ENCODE data around the gene ARHGDIB.

The ARHGDIB gene

DNA sequence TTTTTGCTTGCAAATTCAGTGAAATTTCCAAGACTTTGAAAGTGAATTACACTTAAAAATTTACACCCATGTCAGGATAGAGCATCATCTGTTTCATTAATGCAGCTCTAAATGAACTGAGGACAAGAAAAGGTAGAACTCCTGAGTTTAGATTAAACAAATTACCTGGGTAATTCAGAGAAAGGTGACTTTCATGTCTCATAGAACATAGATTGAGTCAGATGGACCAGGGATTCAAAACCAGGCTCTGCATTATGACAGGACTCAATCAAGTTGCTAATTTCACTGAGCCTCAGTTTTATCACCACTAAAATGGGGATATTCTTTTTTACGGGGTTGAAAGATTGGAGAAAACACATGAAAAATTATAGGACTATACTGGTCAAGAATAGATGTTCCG is 4.5 kb downstream of the ARHGDIB start:
- H3K9ac ChIP-seq (ENCODE audit: low read length in 2 of 2) = no peak overlapping the region
- no peak overlapping the region for H3K27ac ChIP-seq (ENCODE audit: low read length)
- H3K36me3 ChIP-seq (ENCODE audit: control insufficient read depth in 2 of 2, insufficient read depth in 2 of 2, low read length in 2 of 2) = no peaks in the 10 kb centered on the region
- H3K4me1 ChIP-seq (ENCODE audit: control insufficient read depth, insufficient read depth, low read length) = peaks cover 12% of the 10 kb centered on the region
- no peaks in the 10 kb centered on the region for H3K27me3 ChIP-seq (ENCODE audit: control insufficient read depth in 1 of 2, insufficient read depth in 2 of 2, low read length in 2 of 2)
- H3K4me3 ChIP-seq (ENCODE audit: low read length in 2 of 2) = no peak overlapping the region
- no peaks in the 10 kb centered on the region for H3K9me3 ChIP-seq (ENCODE audit: control insufficient read depth in 2 of 2, low read length in 2 of 2)

DNA sequence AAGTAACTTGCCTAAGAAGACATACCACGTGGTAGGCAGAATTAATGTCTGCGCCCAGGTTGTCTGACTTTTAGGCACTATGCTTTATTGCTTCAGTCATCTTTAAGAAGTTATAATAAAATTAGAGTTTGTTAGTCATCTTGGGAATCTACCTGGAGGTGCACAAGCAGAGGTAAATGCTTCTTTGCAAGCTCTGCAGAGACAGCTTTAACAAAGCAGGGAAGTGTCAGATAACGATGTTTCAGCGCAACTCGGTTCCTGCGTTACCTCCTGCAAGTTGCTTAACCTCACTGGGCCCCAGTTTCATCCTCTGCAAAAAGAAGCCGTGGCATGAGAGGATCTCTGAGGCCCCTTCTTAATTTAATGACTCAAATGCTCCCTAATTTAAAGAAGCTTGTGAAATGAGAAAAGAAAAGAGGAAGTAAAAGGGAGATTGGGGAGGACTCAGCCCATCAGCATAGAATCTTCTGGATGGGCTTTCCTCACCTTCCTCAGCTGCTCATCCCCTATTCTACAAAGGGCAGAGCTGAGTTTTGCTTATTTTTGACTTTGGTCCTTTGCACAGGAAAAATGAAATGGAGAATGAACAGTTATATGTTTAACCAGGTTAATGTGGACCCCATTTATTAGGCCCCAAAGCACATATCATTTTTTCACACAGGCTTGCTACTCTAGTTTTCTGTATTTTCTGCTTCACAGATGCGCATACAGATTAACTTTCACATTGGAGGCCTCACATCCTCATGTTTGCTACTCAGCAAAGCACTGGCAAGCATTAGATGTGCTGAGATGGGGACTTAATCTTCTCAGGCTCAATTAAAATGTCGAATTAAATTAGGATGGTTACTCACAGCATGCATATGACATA is 5.1 kb downstream of the ARHGDIB start:
- Histone ChIP-seq H3K4me3 (ENCODE audit: low read length in 2 of 2) (no peak overlapping the region), H3K27me3 (ENCODE audit: control insufficient read depth in 1 of 2, insufficient read depth in 2 of 2, low read length in 2 of 2) (no peaks in the 10 kb centered on the region), H3K4me1 (ENCODE audit: control insufficient read depth, insufficient read depth, low read length) (peaks cover 12% of the 10 kb centered on the region), H3K9ac (ENCODE audit: low read length in 2 of 2) (no peak overlapping the region), H3K9me3 (ENCODE audit: control insufficient read depth in 2 of 2, low read length in 2 of 2) (no peaks in the 10 kb centered on the region), H3K27ac (ENCODE audit: low read length) (no peak overlapping the region), H3K36me3 (ENCODE audit: control insufficient read depth in 2 of 2, insufficient read depth in 2 of 2, low read length in 2 of 2) (no peaks in the 10 kb centered on the region)

DNA sequence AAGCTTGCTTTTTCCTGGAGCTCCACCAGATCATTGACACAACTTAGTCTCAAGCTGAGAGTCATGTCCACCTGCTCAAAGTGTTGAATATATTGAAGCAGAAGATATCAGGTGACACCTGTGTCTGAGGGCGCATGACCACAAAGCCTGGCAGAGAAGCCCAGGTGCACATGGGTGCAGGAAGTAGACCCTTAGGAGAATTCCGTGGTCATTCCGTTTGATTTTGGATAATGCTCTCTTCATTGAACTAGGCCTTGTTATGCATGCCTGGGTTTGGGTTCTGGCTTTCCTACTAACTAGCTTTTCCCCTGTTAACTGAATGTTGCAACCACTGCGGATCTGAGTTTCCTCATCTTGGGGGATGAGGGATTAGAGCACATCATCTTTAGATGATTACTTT is 7.1 kb downstream of the ARHGDIB start:
- H3K27ac ChIP-seq (ENCODE audit: low read length) = no peak overlapping the region
- peaks cover 12% of the 10 kb centered on the region for H3K4me1 ChIP-seq (ENCODE audit: control insufficient read depth, insufficient read depth, low read length)
- H3K27me3 ChIP-seq (ENCODE audit: control insufficient read depth in 1 of 2, insufficient read depth in 2 of 2, low read length in 2 of 2) = no peaks in the 10 kb centered on the region
- H3K9me3 ChIP-seq (ENCODE audit: control insufficient read depth in 2 of 2, low read length in 2 of 2) = no peaks in the 10 kb centered on the region
- H3K9ac ChIP-seq (ENCODE audit: low read length in 2 of 2) = no peak overlapping the region
- no peak overlapping the region for H3K4me3 ChIP-seq (ENCODE audit: low read length in 2 of 2)
- H3K36me3 ChIP-seq (ENCODE audit: control insufficient read depth in 2 of 2, insufficient read depth in 2 of 2, low read length in 2 of 2) = no peaks in the 10 kb centered on the region

- no peak overlapping the region for H3K27ac ChIP-seq (ENCODE audit: low read length)
- peaks cover 16% of the 10 kb centered on the region for H3K4me1 ChIP-seq (ENCODE audit: control insufficient read depth, insufficient read depth, low read length)
- no peak overlapping the region for H3K4me3 ChIP-seq (ENCODE audit: low read length in 2 of 2)
- H3K27me3 ChIP-seq (ENCODE audit: control insufficient read depth in 1 of 2, insufficient read depth in 2 of 2, low read length in 2 of 2) = no peaks in the 10 kb centered on the region
- H3K36me3 ChIP-seq (ENCODE audit: control insufficient read depth in 2 of 2, insufficient read depth in 2 of 2, low read length in 2 of 2) = no peaks in the 10 kb centered on the region
- no peaks in the 10 kb centered on the region for H3K9me3 ChIP-seq (ENCODE audit: control insufficient read depth in 2 of 2, low read length in 2 of 2)
- no peak overlapping the region for H3K9ac ChIP-seq (ENCODE audit: low read length in 2 of 2)
Observed at GRCh38 chr12:14953752-14954151, 7.6 kb downstream of the ARHGDIB start.

GRCh38 chr12:14952299-14952921 is 9.0 kb downstream of the ARHGDIB start:
- no peaks in the 10 kb centered on the region for H3K36me3 ChIP-seq (ENCODE audit: control insufficient read depth in 2 of 2, insufficient read depth in 2 of 2, low read length in 2 of 2)
- H3K9ac ChIP-seq (ENCODE audit: low read length in 2 of 2) = no peak overlapping the region
- H3K4me1 ChIP-seq (ENCODE audit: control insufficient read depth, insufficient read depth, low read length) = peaks cover 13% of the 10 kb centered on the region
- H3K27ac ChIP-seq (ENCODE audit: low read length) = no peak overlapping the region
- no peak overlapping the region for H3K4me3 ChIP-seq (ENCODE audit: low read length in 2 of 2)
- H3K27me3 ChIP-seq (ENCODE audit: control insufficient read depth in 1 of 2, insufficient read depth in 2 of 2, low read length in 2 of 2) = no peaks in the 10 kb centered on the region
- H3K9me3 ChIP-seq (ENCODE audit: control insufficient read depth in 2 of 2, low read length in 2 of 2) = no peaks in the 10 kb centered on the region

- Histone ChIP-seq H3K27me3 (ENCODE audit: control insufficient read depth in 1 of 2, insufficient read depth in 2 of 2, low read length in 2 of 2) (no peaks in the 10 kb centered on the region), H3K36me3 (ENCODE audit: control insufficient read depth in 2 of 2, insufficient read depth in 2 of 2, low read length in 2 of 2) (no peaks in the 10 kb centered on the region), H3K9me3 (ENCODE audit: control insufficient read depth in 2 of 2, low read length in 2 of 2) (no peaks in the 10 kb centered on the region), H3K9ac (ENCODE audit: low read length in 2 of 2) (no peak overlapping the region), H3K4me1 (ENCODE audit: control insufficient read depth, insufficient read depth, low read length) (peaks cover 9% of the 10 kb centered on the region), H3K27ac (ENCODE audit: low read length) (peak overlapping the region; percentile 38), H3K4me3 (ENCODE audit: low read length in 2 of 2) (no peak overlapping the region)
Observed at GRCh38 chr12:14951851-14952250, 9.6 kb downstream of the ARHGDIB start.

DNA sequence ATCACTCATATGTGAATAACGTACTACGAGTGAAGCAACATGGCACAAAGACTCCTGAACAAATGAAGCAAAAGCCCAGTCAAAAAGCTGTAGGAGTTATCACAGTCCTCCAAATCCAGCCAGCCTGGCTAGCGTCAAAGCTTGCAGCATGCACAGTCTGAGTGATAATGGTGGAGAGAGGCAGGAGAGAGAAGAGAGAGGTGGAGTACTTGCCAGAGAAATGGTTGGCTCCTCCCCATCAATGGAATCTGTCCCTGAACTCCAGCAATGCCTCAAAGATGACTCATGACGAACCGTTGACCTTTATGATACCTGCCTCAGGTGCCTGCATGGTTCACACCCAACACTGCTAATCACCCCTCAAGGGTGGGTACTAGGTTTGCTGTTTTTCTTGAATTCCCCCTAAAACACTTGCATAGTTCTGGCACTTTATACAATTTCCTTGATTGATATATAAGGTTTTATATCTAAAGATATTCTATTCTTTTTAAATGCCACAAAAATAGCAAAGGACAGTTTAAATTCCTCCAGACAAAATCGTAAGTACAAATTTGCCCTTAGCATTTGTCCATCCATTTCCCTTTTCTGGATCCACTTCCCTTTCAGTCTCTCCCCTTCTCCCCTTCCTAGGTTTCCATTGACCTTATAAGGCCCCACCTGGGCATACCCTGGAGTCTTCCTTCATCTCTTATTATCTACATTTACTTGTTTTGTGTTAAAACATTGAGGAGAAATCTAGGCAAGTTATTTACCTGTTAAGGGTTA is 10.2 kb downstream of the ARHGDIB start:
- Histone ChIP-seq H3K27me3 (ENCODE audit: control insufficient read depth in 1 of 2, insufficient read depth in 2 of 2, low read length in 2 of 2) (no peaks in the 10 kb centered on the region), H3K36me3 (ENCODE audit: control insufficient read depth in 2 of 2, insufficient read depth in 2 of 2, low read length in 2 of 2) (no peaks in the 10 kb centered on the region), H3K4me1 (ENCODE audit: control insufficient read depth, insufficient read depth, low read length) (peaks cover 6% of the 10 kb centered on the region), H3K4me3 (ENCODE audit: low read length in 2 of 2) (no peak overlapping the region), H3K9ac (ENCODE audit: low read length in 2 of 2) (no peak overlapping the region), H3K27ac (ENCODE audit: low read length) (peak overlapping the region; percentile 38), H3K9me3 (ENCODE audit: control insufficient read depth in 2 of 2, low read length in 2 of 2) (no peaks in the 10 kb centered on the region)

- Histone ChIP-seq H3K27me3 (ENCODE audit: control insufficient read depth in 1 of 2, insufficient read depth in 2 of 2, low read length in 2 of 2) (no peaks in the 10 kb centered on the region), H3K27ac (ENCODE audit: low read length) (no peak overlapping the region), H3K4me1 (ENCODE audit: control insufficient read depth, insufficient read depth, low read length) (peaks cover 6% of the 10 kb centered on the region), H3K4me3 (ENCODE audit: low read length in 2 of 2) (no peak overlapping the region), H3K9ac (ENCODE audit: low read length in 2 of 2) (no peak overlapping the region), H3K36me3 (ENCODE audit: control insufficient read depth in 2 of 2, insufficient read depth in 2 of 2, low read length in 2 of 2) (no peaks in the 10 kb centered on the region), H3K9me3 (ENCODE audit: control insufficient read depth in 2 of 2, low read length in 2 of 2) (no peaks in the 10 kb centered on the region)
Observed at GRCh38 chr12:14950421-14950820, 11.0 kb downstream of the ARHGDIB start.

DNA sequence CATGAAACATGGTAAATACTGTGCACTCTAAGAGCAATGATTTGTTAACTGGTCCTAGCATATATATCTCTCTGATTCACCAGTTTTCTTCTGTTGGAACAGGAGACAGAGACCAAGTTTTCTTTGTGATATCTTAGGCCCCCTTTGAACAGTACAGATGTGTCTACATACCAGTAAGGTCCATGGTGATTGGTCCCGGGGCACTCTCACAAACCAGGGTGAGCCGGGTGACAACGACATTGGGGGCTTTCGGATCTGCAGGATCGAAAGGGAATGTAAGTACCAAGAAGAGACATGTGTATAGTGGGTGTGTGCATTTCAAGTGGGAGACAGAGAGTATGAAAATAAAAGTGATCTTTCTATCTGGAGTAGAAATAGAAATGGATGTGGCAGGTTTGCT is 11.8 kb downstream of the ARHGDIB start:
- Histone ChIP-seq H3K27ac (ENCODE audit: low read length) (no peak overlapping the region), H3K9ac (ENCODE audit: low read length in 2 of 2) (no peak overlapping the region), H3K9me3 (ENCODE audit: control insufficient read depth in 2 of 2, low read length in 2 of 2) (no peaks in the 10 kb centered on the region), H3K36me3 (ENCODE audit: control insufficient read depth in 2 of 2, insufficient read depth in 2 of 2, low read length in 2 of 2) (no peaks in the 10 kb centered on the region), H3K4me1 (ENCODE audit: control insufficient read depth, insufficient read depth, low read length) (peaks cover 6% of the 10 kb centered on the region), H3K27me3 (ENCODE audit: control insufficient read depth in 1 of 2, insufficient read depth in 2 of 2, low read length in 2 of 2) (no peaks in the 10 kb centered on the region), H3K4me3 (ENCODE audit: low read length in 2 of 2) (no peak overlapping the region)

DNA sequence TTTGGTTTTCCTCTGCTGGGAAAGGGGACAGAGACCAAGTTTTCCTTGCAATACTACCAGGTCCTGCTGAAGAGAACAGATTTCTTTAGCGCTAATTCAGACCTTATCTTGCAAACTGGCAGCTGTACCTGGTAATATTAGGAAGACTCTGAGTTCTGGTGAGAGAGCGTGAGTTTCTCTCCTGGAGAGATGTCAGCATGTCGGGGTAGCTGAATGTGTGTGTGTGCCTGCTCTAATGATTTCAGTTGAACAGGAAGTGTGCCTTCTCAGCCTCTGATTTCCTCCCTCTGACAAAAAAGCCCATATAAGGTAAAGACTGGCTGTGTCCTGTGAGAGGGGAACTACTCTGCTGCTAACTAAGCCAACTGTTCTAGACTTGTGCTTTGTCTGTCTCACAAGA is 12.7 kb downstream of the ARHGDIB start:
- H3K27me3 ChIP-seq (ENCODE audit: control insufficient read depth in 1 of 2, insufficient read depth in 2 of 2, low read length in 2 of 2) = no peaks in the 10 kb centered on the region
- H3K9ac ChIP-seq (ENCODE audit: low read length in 2 of 2) = no peak overlapping the region
- H3K27ac ChIP-seq (ENCODE audit: low read length) = peak overlapping the region; percentile 41
- H3K36me3 ChIP-seq (ENCODE audit: control insufficient read depth in 2 of 2, insufficient read depth in 2 of 2, low read length in 2 of 2) = no peaks in the 10 kb centered on the region
- H3K4me3 ChIP-seq (ENCODE audit: low read length in 2 of 2) = peak overlapping the region in 1 of 2 donors; percentile 31
- no peaks in the 10 kb centered on the region for H3K9me3 ChIP-seq (ENCODE audit: control insufficient read depth in 2 of 2, low read length in 2 of 2)
- H3K4me1 ChIP-seq (ENCODE audit: control insufficient read depth, insufficient read depth, low read length) = peaks cover 6% of the 10 kb centered on the region
